Fibroblast of lung (primary cell): ENCODE results near the gene PCBP3. TPM values are rescaled to one million over a fixed set of nuclear protein-coding genes. Genes with fewer than 3 reads are reported as not detected.

Experiments
- DNase-seq, 2 donors: peaks; one replicate each; pipeline versions ENCODE4 v3.0.0 to v3.0.0-alpha.2; 2010; ENCODE audit warnings: low read depth in 2 of 2
- H2AFZ ChIP-seq: 2 replicates; pipeline ENCODE4 v1.5.1; 2012; ENCODE audit warnings: low read length, control low read depth, inconsistent platforms
- H3K27ac ChIP-seq: 2 replicates; pipeline ENCODE4 v1.5.1; 2011; ENCODE audit warnings: low read length, control low read depth; ENCODE audit not compliant: insufficient read depth
- H3K27me3 ChIP-seq: 2 replicates; pipeline ENCODE4 v1.5.1; 2011; ENCODE audit warnings: mild to moderate bottlenecking, low read length; ENCODE audit not compliant: control insufficient read depth, insufficient read depth
- H3K36me3 ChIP-seq: 2 replicates; pipeline ENCODE4 v1.5.1; 2011; ENCODE audit warnings: low read length; ENCODE audit not compliant: control insufficient read depth, insufficient read depth
- H3K4me1 ChIP-seq: 2 replicates; pipeline ENCODE4 v1.5.1; 2011; ENCODE audit warnings: low read length; ENCODE audit not compliant: control insufficient read depth, insufficient read depth; ENCODE audit errors: extremely low read depth
- H3K4me2 ChIP-seq: 2 replicates; pipeline ENCODE4 v1.5.1; 2011; ENCODE audit warnings: low read length, control low read depth; ENCODE audit not compliant: insufficient read depth; ENCODE audit errors: extremely low read depth
- H3K4me3 ChIP-seq, 4 experiments: fragments of 200-600 bp in 1 of 4; sonication (generic) in 1 of 4; replicated peaks in 1 of 4; 2 replicates each; pipeline ENCODE4 v1.5.1; 2011 to 2016; ENCODE audit warnings: low read length in 4 of 4, low read depth in 3 of 4, mild to moderate bottlenecking in 3 of 4, control low read depth in 2 of 4, inconsistent platforms in 1 of 4, mixed read lengths in 1 of 4; ENCODE audit not compliant: insufficient read depth in 1 of 4; ENCODE audit errors: control extremely low read depth in 1 of 4
- H3K79me2 ChIP-seq: 2 replicates; pipeline ENCODE4 v1.5.1; 2012; ENCODE audit warnings: mild to moderate bottlenecking, low read length, inconsistent platforms; ENCODE audit not compliant: control insufficient read depth, insufficient read depth
- H3K9ac ChIP-seq: 2 replicates; pipeline ENCODE4 v1.5.1; 2011; ENCODE audit warnings: mild to moderate bottlenecking, low read length, control low read depth; ENCODE audit not compliant: insufficient read depth
- H3K9me3 ChIP-seq: 2 replicates; pipeline ENCODE4 v1.5.1; 2012; ENCODE audit warnings: low read depth, low read length; ENCODE audit not compliant: control insufficient read depth, insufficient read depth
- H4K20me1 ChIP-seq: 2 replicates; pipeline ENCODE4 v1.5.1; 2011; ENCODE audit warnings: low read length; ENCODE audit not compliant: control insufficient read depth, insufficient read depth; ENCODE audit errors: extremely low read depth
- CTCF ChIP-seq, 2 donors: IDR thresholded peaks in 1 of 2; conservative IDR thresholded peaks in 1 of 2; 1 replicate in 1 of 2; 2 replicates in 1 of 2; pipeline ENCODE4 v1.5.1; 2011 to 2012; ENCODE audit warnings: low read length in 2 of 2, control low read depth in 1 of 2, inconsistent platforms in 1 of 2, low read depth in 1 of 2, mild to moderate bottlenecking in 1 of 2
- EZH2 ChIP-seq: IDR thresholded peaks from 2 replicates; pipeline ENCODE4 v1.5.1; 2012; ENCODE audit warnings: low read length, control low read depth, mild to moderate bottlenecking; ENCODE audit errors: missing control alignments
- polyA plus RNA-seq, 2 donors: library from polyadenylated mRNA; depleted of rRNA in 1 of 2; stranded (reverse) in 1 of 2; unstranded in 1 of 2; fragments of >200 nt; gene quantifications; 2 replicates each; pipeline ENCODE4 v1.2.1, GENCODE V29; 2011 to 2012; ENCODE audit warnings: missing spikeins in 1 of 2
- total RNA-seq: library from RNA; depleted of rRNA; stranded (reverse); fragments of >200 nt; gene quantifications from 2 replicates; pipeline ENCODE4 v1.2.1, GENCODE V29; 2014

Gene PCBP3
- total and polyA plus RNA-seq, 2 donors (not counting 1 experiment from before 2014, with no cell fraction given) = 0.51 to 1.7 TPM

- H3K27me3 ChIP-seq = no peaks in the 10 kb centered on the region
- no peaks in the 10 kb centered on the region for H3K4me1 ChIP-seq
- DNase-seq = no peak
- no peak overlapping the region for H3K4me3 ChIP-seq
- no peaks in the 10 kb centered on the region for H4K20me1 ChIP-seq
- no peak overlapping the region for H3K4me2 ChIP-seq
- H3K27ac ChIP-seq = no peak overlapping the region
- TF ChIP-seq CTCF (conservative IDR thresholded peaks at IDR 0.05 in 1 of 2, IDR thresholded peaks at IDR 0.05 in 1 of 2; ENCODE audit: low read depth in 1 of 2, low read length in 2 of 2) (no peak), EZH2 (no peak)
- no peaks in the 10 kb centered on the region for H3K36me3 ChIP-seq
- no peak overlapping the region for H2AFZ ChIP-seq
- H3K9me3 ChIP-seq = no peaks in the 10 kb centered on the region
- no peak overlapping the region for H3K9ac ChIP-seq
- no peaks in the 10 kb centered on the region for H3K79me2 ChIP-seq
Observed at GRCh38 chr21:45704311-45705108, 61.0 kb downstream of the PCBP3 start.

GRCh38 chr21:45706299-45706698, 62.8 kb downstream of the PCBP3 start:
- no peak overlapping the region for H2AFZ ChIP-seq
- H4K20me1 ChIP-seq = no peaks in the 10 kb centered on the region
- TF ChIP-seq EZH2 = no peak
- TF ChIP-seq CTCF (conservative IDR thresholded peaks at IDR 0.05 in 1 of 2, IDR thresholded peaks at IDR 0.05 in 1 of 2; ENCODE audit: low read depth in 1 of 2, low read length in 2 of 2) = no peak

GRCh38 chr21:45709173-45709572, 65.6 kb downstream of the PCBP3 start:
- H3K4me2 ChIP-seq = no peak overlapping the region
- H3K79me2 ChIP-seq = no peaks in the 10 kb centered on the region
- peak in 1 of 2 donors; percentile 13 for DNase-seq

More at GRCh38 chr21:45706299-45706698, 62.8 kb downstream of the PCBP3 start:
- Histone ChIP-seq H3K9me3 (no peaks in the 10 kb centered on the region), H3K79me2 (no peaks in the 10 kb centered on the region), H3K4me2 (no peak overlapping the region), H3K36me3 (no peaks in the 10 kb centered on the region), H3K4me1 (no peaks in the 10 kb centered on the region), H3K4me3 (no peak overlapping the region), H3K9ac (no peak overlapping the region), H3K27ac (no peak overlapping the region), H3K27me3 (no peaks in the 10 kb centered on the region)
- DNase-seq = no peak

More at GRCh38 chr21:45709173-45709572, 65.6 kb downstream of the PCBP3 start:
- Histone ChIP-seq H3K27me3 (no peaks in the 10 kb centered on the region), H3K4me1 (no peaks in the 10 kb centered on the region), H2AFZ (no peak overlapping the region), H3K9me3 (no peaks in the 10 kb centered on the region), H3K27ac (no peak overlapping the region), H3K9ac (no peak overlapping the region), H3K4me3 (no peak overlapping the region), H4K20me1 (no peaks in the 10 kb centered on the region), H3K36me3 (no peaks in the 10 kb centered on the region)
- TF ChIP-seq EZH2 = no peak
- no peak for TF ChIP-seq CTCF (conservative IDR thresholded peaks at IDR 0.05 in 1 of 2, IDR thresholded peaks at IDR 0.05 in 1 of 2; ENCODE audit: low read depth in 1 of 2, low read length in 2 of 2)
